T follicular helper cell (primary cell): ENCODE measurements around the gene KCNAB1.

Experiments used
- DNase-seq: peaks from one replicate; pipeline ENCODE4 v3.0.0-alpha.2; 2020; ENCODE audit warnings: low read depth

KCNAB1 gene

GRCh38 chr3:156317462-156318074 is 197.2 kb downstream of the KCNAB1 start:
- DNase-seq = no peak

DNA sequence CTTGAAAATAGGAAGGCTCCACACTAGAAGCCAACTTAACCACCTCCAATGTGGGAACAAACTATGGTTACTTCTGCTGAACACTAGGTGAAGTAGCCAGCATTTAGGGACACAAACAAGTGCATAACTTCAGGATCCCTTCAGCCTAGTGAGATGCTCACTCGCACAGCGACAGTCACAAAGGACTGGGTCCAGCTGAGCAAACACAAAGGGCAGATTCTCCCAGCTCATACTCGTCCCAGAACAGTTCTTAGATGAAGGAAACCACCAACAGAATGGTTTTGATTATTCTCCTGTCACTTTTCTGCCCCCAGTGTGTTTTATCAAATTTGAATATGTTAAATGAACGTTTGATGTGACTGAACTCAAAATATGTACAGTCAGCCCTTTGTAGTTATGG is 201.6 kb downstream of the KCNAB1 start:
- no peak for DNase-seq

DNA sequence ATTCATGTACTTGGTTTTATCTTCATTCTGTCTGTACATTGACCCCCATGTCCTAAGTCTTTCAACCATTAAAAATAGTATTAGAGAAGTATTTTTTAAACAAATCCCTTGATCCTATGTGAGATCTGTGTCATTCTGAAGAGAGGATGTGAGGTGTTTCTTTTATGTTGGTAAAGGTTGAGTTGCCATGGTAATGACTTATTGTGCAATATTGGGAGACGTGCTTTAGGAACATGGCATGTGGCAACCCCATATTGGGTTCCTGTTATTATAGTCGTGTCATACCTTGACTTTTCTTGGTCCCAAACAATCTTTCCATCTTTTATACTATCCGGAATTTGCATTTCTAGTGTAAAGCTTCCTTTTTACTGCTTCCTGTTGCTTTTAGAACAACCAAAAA is 203.1 kb downstream of the KCNAB1 start:
- no peak for DNase-seq

DNA sequence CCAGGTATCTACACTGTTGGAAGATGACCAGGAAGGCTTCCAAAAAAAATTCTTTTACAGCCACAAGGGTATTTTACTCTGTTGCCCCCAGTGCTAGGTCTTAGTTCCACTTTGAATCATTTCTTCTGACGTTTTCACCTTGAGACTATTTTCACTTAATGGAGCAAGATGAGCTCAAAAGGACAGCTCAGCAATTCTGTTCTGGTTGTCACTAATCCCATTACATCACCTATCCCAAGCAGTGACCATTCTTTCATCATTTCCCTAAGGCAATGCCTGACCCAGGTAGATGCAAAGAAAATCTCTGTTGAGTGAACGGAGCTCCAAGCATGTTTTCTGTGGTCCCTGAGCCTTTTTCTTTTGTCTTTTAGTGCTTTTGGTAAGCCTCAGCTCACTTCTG is 210.0 kb downstream of the KCNAB1 start:
- no peak for DNase-seq

DNA sequence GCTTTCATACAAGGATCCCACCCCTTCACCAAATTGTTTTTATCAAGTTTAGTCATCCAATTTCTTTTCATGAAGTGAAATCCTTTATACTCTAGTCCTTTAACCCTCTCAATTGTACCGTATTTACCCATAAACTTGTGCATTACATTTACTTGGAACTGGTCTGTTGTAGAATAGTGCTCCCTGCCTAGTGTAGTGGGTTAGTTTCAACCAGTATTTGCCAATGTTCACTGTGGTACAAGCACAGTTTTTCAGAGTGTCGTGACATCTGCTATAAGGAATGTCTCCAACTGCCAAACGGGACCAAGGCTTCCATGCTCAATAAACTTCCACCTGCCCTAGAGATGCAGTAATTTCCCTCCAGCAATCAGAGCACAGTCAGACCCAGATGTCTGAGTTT is 211.9 kb downstream of the KCNAB1 start:
- no peak for DNase-seq

DNA sequence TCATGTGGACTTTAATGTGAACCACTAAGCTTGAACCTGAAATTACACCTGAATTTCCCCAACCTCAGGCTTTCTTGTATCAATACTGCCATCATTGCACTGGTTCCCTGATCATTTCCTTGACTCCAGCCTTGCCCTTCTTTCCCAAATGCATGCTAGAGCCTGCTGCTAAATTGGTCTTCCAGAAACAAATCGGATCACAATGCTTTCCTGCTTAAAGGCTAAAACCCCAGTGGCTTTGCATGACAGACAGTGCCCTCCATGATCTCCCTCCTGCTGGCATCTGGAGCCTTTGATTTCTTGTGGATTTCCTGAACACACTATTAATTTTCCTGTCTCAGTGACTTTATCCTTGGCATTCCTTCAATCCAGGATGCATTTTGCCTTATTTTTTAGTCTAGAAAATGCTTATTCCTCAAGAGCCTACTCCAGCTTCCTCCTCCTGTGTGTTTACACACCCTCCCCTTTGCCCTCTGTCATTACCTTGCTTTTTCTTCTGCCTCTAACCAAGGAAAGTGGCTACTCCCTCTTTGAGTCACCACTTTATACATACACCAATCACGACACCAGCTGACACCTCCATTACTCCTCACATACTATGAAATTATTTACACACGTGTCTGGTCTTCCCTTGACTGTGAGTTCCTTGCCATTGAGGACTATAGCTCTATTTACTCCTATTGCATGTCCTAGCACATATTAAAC is 214.6 kb downstream of the KCNAB1 start:
- DNase-seq = no peak

DNA sequence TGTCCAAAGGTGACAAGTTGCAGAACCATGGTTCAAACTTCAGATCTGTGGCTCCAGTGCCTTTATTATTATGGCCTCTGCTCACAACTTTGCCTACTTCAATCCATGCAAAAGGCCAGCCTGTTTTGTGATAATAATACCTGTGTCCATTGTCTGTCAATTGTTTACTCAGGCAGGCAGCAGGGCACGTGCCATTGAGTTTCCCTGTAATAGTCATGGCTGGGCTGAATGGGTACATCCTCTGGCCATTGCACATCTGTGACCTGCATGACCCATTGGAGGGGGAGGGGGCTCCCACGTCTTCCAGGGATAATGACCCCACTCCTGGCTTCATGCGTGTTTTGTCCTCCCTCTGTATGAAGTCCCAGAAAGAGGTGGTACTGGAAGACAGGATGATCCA is 219.1 kb downstream of the KCNAB1 start:
- no peak for DNase-seq

DNA sequence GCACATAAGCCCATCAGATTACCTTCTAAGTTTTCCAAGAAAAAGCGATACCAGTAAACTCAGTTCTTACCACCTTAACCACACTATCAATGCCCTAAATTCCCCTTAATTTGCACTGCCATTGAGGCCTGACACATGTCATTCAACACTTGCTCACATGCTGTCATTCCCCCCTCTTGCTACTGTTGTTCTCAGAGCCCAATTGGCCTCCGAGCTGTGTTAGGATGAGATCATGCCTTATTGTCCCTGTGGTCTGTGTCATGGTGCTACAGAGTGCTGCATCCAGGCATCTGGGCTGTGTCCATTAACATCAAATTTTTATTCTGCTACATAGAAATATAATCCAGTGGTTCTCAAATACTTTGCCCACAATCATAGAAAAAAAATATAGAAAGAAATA is 221.0 kb downstream of the KCNAB1 start:
- DNase-seq = no peak

GRCh38 chr3:156341831-156342416 is 221.5 kb downstream of the KCNAB1 start:
- no peak for DNase-seq

- no peak for DNase-seq
Measured at GRCh38 chr3:156344215-156344614, 223.8 kb downstream of the KCNAB1 start.

DNA sequence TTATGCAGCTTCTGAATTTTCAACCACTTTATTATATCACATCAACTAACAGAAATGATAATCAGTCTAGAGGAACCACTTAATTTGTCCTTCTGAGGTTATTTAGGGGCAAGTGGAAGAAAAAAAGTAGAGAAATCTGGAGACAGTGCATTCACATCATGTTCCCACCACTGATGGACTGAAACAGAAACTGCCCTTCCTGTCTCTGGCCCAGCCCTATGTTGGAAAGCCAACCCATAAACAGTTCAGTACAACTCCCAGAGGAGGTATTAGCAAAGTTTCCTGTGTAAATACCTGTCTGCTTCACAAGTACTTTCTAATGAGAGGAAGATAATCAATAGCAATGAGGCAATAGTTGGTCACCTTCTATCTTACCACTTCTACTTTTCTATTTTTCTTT is 228.7 kb downstream of the KCNAB1 start:
- no peak for DNase-seq

- DNase-seq = no peak
Measured at GRCh38 chr3:156349978-156350377, 229.6 kb downstream of the KCNAB1 start.

DNA sequence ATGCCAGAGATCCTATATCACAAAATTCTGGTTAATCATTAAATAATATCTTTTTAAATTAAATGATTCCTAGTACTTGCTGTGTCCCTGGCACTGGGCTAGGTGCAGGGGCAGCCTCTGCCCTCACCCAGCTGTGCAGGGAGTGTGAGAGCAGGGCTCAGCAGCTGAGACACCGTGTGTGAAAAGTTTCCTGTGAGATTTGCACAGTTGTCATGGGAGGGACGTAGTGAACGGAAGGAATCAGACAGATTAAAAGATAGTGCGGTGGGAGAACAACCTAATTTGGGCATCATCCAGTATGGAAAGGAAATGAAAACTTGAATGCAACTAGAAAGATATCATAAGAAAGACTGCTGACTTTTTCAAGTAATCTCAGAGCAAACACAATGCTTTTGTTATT is 230.4 kb downstream of the KCNAB1 start:
- DNase-seq = no peak

DNA sequence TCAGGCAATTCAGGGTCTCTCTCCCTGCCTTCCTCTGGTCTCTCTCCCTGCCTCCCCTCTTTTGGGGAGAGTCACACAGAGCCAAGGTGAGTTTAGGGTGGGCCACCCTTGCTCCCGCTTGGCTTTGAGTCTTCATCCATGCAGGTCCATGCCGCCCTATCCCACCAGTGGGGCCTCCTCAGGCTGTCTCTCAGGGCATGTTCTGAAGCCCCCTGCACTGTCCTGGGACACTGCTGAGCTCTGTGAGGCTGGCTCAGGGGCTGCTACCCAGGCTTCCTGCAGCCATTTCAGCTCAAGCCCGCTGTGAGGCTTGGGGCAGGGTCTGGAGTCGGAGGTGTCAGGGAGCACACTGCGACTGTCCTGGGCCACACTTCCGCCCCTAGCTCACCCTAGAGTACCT is 231.4 kb downstream of the KCNAB1 start:
- DNase-seq = no peak

- DNase-seq = no peak
Measured at GRCh38 chr3:156352728-156353127, 232.3 kb downstream of the KCNAB1 start.

- DNase-seq = no peak
Measured at GRCh38 chr3:156353563-156353962, 233.2 kb downstream of the KCNAB1 start.

DNA sequence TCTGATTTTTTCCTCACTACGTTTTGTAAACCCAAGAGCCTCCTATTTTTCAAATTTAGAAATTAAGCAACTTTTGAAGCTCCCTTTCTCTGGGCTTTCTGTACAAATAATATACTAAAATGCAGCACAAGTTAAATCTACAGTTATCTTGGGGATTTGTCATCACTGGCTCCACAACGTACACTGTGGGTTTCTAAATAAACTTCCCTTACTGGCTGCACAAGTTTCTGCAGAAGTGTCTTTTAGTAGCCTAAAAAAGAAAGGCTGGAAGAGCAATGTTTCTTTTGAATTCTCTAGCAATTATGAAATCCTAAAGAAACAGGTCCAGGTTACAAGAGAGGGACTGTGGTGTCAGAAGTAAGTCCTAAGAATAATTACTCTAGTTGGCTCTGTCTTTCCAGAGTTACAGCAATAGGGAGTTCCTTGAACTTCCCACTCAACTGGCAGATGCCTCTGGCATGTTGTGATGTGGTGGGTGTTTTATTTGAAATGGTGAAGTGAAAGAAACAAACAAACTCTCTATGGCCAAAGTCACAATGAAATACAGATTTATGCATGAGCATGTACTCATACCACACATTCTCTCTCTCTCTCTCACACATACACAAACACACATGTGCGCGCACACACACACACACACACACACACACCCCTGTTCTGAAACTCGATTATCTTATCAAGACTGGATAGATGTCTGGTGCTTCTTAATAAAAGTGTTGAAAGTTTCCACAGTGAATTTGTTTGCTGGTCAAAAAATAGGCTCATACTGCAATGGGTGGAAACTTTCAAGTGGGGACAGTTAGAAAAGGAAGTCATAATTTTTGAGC is 236.4 kb downstream of the KCNAB1 start:
- DNase-seq = no peak

DNA sequence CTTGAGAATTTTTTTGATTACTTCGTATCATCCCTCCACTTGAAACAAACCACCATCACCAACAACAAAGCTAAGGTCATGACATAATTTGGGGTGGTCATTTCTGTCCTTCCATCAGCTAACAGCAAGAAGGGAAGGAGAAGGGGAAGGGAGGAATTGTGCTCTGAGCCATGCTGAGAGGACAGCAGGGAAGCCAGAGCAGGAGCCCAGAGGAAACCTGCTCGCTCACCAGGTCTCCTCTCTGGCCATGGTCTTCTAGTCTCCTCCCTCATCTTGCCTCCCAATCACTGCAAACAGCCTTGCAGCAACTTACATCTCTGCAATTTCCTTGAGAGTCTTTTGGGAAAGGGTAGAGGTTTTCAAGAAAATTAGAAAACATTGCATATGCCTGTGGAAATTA is 237.9 kb downstream of the KCNAB1 start:
- DNase-seq = no peak

GRCh38 chr3:156359368-156359767 is 239.0 kb downstream of the KCNAB1 start:
- no peak for DNase-seq

GRCh38 chr3:156360083-156360482 is 239.7 kb downstream of the KCNAB1 start:
- DNase-seq = no peak

- DNase-seq = no peak
Measured at GRCh38 chr3:156360963-156361362, 240.6 kb downstream of the KCNAB1 start.

DNA sequence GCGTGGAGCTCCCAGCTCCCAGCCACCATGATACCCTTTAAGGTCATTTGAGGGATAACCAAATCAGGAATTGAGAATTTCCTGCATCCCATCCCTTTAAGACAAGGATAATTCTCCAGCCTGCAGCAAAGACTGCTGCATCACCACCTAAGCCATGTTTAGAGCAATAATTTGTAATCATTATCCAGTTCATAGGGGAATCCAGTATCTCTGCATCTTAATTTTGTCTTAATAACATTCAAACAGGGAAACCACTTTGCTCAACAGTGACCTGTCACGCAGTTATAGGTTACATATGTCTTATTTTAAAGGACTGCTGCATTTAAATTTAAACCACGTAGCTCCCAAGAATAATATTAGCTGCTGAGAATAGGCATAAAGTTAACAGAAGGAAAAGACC is 246.2 kb downstream of the KCNAB1 start:
- DNase-seq = no peak

- DNase-seq = no peak
Measured at GRCh38 chr3:156368189-156368588, 247.8 kb downstream of the KCNAB1 start.
